ENCODE results near the gene PDCL3.

PDCL3 gene

DNA sequence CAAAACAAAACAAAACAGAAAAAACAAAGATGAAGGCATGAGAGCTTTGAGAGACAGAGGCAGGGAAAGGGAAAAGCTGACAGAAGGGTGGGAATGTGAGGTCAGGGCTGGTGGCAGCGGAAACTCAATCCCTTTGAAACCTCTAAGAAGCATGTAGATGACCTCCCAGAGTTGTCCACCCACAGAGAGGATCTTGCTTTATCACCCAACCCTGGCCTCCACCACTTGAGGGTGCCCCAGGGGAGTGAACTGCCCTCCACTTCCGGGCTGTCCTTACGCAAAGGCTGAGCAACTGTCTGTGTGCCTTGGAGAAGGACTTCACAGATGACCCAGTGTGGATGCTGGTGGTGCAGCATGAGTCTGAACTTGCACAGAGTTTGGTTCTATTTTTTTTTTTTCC lies 26.7 kb downstream of the PDCL3 start:
- H3K27ac ChIP-seq (ENCODE audit: low read length), result no peak overlapping the region
- H2AFZ ChIP-seq (ENCODE audit: low read depth, low read length), result no peak overlapping the region
- no peaks in the 10 kb centered on the region for H3K36me3 ChIP-seq (ENCODE audit: insufficient read depth, low read length)
- no peak overlapping the region for H3K9ac ChIP-seq (ENCODE audit: low read depth, low read length)
- H3K79me2 ChIP-seq (ENCODE audit: insufficient read depth, low read length), result no peaks in the 10 kb centered on the region
- H3K27me3 ChIP-seq (ENCODE audit: insufficient read depth, low read length, poor library complexity), result no peaks in the 10 kb centered on the region
- H3K4me2 ChIP-seq (ENCODE audit: insufficient read depth, low read length), result no peak overlapping the region
- DNase-seq (no peak), ATAC-seq (ENCODE audit: insufficient read depth, low read depth) (no peak)
- no peak for TF ChIP-seq EZH2 (IDR thresholded peaks at IDR 0.05; ENCODE audit: borderline replicate concordance, low read depth, low read length, severe bottlenecking)
- TF ChIP-seq CTCF (IDR thresholded peaks at IDR 0.05; ENCODE audit: borderline replicate concordance, extremely low read depth, low read length, poor library complexity, severe bottlenecking), result no peak
- H3K9me3 ChIP-seq (ENCODE audit: insufficient read depth, low read length, severe bottlenecking), result no peaks in the 10 kb centered on the region
- H4K20me1 ChIP-seq (ENCODE audit: insufficient read depth, low read length), result no peaks in the 10 kb centered on the region
- no peaks in the 10 kb centered on the region for H3K4me1 ChIP-seq (ENCODE audit: insufficient read depth, low read length)
- H3K4me3 ChIP-seq (ENCODE audit: low read depth in 1 of 2, low read length in 2 of 2), result no peak overlapping the region

- no peak for ATAC-seq (ENCODE audit: insufficient read depth, low read depth)
- H2AFZ ChIP-seq (ENCODE audit: low read depth, low read length), result no peak overlapping the region
- no peak overlapping the region for H3K27ac ChIP-seq (ENCODE audit: low read length)
- H4K20me1 ChIP-seq (ENCODE audit: insufficient read depth, low read length), result no peaks in the 10 kb centered on the region
- H3K9me3 ChIP-seq (ENCODE audit: insufficient read depth, low read length, severe bottlenecking), result no peaks in the 10 kb centered on the region
- no peaks in the 10 kb centered on the region for H3K79me2 ChIP-seq (ENCODE audit: insufficient read depth, low read length)
- H3K9ac ChIP-seq (ENCODE audit: low read depth, low read length), result no peak overlapping the region
- H3K4me2 ChIP-seq (ENCODE audit: insufficient read depth, low read length), result no peak overlapping the region
- no peaks in the 10 kb centered on the region for H3K36me3 ChIP-seq (ENCODE audit: insufficient read depth, low read length)
- no peak for DNase-seq
- H3K27me3 ChIP-seq (ENCODE audit: insufficient read depth, low read length, poor library complexity), result no peaks in the 10 kb centered on the region
- H3K4me3 ChIP-seq (ENCODE audit: low read depth in 1 of 2, low read length in 2 of 2), result no peak overlapping the region
- TF ChIP-seq EZH2 (IDR thresholded peaks at IDR 0.05; ENCODE audit: borderline replicate concordance, low read depth, low read length, severe bottlenecking) (no peak), CTCF (IDR thresholded peaks at IDR 0.05; ENCODE audit: borderline replicate concordance, extremely low read depth, low read length, poor library complexity, severe bottlenecking) (no peak)
- H3K4me1 ChIP-seq (ENCODE audit: insufficient read depth, low read length), result no peaks in the 10 kb centered on the region
Observed at GRCh38 chr2:100592226-100592625, 29.4 kb downstream of the PDCL3 start.

- Histone ChIP-seq H4K20me1 (ENCODE audit: insufficient read depth, low read length) (no peaks in the 10 kb centered on the region), H3K4me1 (ENCODE audit: insufficient read depth, low read length) (no peaks in the 10 kb centered on the region), H3K9me3 (ENCODE audit: insufficient read depth, low read length, severe bottlenecking) (no peaks in the 10 kb centered on the region), H3K9ac (ENCODE audit: low read depth, low read length) (no peak overlapping the region), H3K27me3 (ENCODE audit: insufficient read depth, low read length, poor library complexity) (no peaks in the 10 kb centered on the region), H3K4me3 (ENCODE audit: low read depth in 1 of 2, low read length in 2 of 2) (no peak overlapping the region), H3K79me2 (ENCODE audit: insufficient read depth, low read length) (no peaks in the 10 kb centered on the region), H3K4me2 (ENCODE audit: insufficient read depth, low read length) (no peak overlapping the region), H3K27ac (ENCODE audit: low read length) (no peak overlapping the region), H3K36me3 (ENCODE audit: insufficient read depth, low read length) (no peaks in the 10 kb centered on the region), H2AFZ (ENCODE audit: low read depth, low read length) (no peak overlapping the region)
- DNase-seq, result no peak
- TF ChIP-seq CTCF (IDR thresholded peaks at IDR 0.05; ENCODE audit: borderline replicate concordance, extremely low read depth, low read length, poor library complexity, severe bottlenecking) (no peak), EZH2 (IDR thresholded peaks at IDR 0.05; ENCODE audit: borderline replicate concordance, low read depth, low read length, severe bottlenecking) (no peak)
- no peak for ATAC-seq (ENCODE audit: insufficient read depth, low read depth)
Observed at GRCh38 chr2:100596465-100596864, 33.7 kb downstream of the PDCL3 start.

GRCh38 chr2:100599566-100599965 lies 36.8 kb downstream of the PDCL3 start:
- no peaks in the 10 kb centered on the region for H4K20me1 ChIP-seq (ENCODE audit: insufficient read depth, low read length)
- TF ChIP-seq EZH2 (IDR thresholded peaks at IDR 0.05; ENCODE audit: borderline replicate concordance, low read depth, low read length, severe bottlenecking) (no peak), CTCF (IDR thresholded peaks at IDR 0.05; ENCODE audit: borderline replicate concordance, extremely low read depth, low read length, poor library complexity, severe bottlenecking) (no peak)
- H3K4me2 ChIP-seq (ENCODE audit: insufficient read depth, low read length), result no peak overlapping the region
- DNase-seq, result no peak
- no peaks in the 10 kb centered on the region for H3K79me2 ChIP-seq (ENCODE audit: insufficient read depth, low read length)
- no peak for ATAC-seq (ENCODE audit: insufficient read depth, low read depth)
- no peak overlapping the region for H3K9ac ChIP-seq (ENCODE audit: low read depth, low read length)
- H3K36me3 ChIP-seq (ENCODE audit: insufficient read depth, low read length), result no peaks in the 10 kb centered on the region
- H3K9me3 ChIP-seq (ENCODE audit: insufficient read depth, low read length, severe bottlenecking), result no peaks in the 10 kb centered on the region
- no peaks in the 10 kb centered on the region for H3K4me1 ChIP-seq (ENCODE audit: insufficient read depth, low read length)
- no peak overlapping the region for H2AFZ ChIP-seq (ENCODE audit: low read depth, low read length)
- H3K27ac ChIP-seq (ENCODE audit: low read length), result no peak overlapping the region
- no peaks in the 10 kb centered on the region for H3K27me3 ChIP-seq (ENCODE audit: insufficient read depth, low read length, poor library complexity)
- no peak overlapping the region for H3K4me3 ChIP-seq (ENCODE audit: low read depth in 1 of 2, low read length in 2 of 2)

Measured in DND-41 (cell line).